Measurements from ENCODE around the gene PRM3.

PRM3 gene

DNA sequence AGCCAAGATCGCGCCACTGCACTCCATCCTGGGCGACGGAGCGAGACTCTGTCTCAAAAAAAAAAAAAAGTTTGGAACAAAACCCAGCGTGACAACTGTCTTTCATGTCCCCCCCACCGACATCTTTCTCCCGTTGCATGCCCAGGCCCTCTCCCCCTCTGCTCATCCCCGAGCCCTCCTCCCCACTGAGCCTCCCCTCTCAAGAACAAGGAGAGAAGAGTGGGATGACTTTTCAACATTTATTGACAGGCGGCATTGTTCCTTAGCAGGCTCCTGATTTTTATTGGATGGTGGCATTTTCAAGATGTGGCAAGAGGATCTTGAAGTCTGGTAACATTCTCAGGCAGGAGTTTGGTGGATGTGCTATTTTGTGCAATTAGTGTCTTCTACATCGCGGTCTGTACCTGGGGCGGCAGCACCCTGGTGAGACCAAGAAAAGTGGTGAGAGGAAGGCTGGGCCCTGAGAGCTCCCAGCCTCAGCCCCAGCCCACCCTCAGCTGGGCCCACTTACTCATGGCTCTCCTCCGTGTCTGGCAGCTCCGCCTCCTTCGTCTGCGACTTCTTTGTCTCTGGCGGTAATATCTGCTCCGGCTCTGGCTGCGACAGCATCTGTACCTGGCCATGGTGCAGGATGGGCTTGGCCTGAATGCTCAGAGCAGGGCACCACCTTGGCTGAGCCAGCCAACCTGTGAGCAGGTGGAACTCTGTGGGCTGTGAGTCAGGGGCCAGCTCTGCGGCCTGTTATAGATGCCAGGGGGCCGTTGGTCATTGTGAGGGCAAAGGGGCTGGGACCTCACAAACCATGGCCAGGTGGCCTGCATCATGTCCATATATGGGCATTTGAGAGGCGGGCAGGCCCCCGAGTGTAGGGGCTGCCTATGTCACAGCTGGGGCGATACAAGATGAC lies 7.4 kb upstream of the PRM3 start, which contains the start of gene PRM1:
Gene PRM1 (minus strand): TSS at position 715 of the 907 bp plus-strand sequence. CDS start 92 bp downstream, at position 623.
- DNase-seq, result no peak

GRCh38 chr16:11278681-11279628 lies 5.5 kb upstream of the PRM3 start:
- no peak for DNase-seq

GRCh38 chr16:11277607-11278337 lies 4.3 kb upstream of the PRM3 start:
- no peak for DNase-seq

DNA sequence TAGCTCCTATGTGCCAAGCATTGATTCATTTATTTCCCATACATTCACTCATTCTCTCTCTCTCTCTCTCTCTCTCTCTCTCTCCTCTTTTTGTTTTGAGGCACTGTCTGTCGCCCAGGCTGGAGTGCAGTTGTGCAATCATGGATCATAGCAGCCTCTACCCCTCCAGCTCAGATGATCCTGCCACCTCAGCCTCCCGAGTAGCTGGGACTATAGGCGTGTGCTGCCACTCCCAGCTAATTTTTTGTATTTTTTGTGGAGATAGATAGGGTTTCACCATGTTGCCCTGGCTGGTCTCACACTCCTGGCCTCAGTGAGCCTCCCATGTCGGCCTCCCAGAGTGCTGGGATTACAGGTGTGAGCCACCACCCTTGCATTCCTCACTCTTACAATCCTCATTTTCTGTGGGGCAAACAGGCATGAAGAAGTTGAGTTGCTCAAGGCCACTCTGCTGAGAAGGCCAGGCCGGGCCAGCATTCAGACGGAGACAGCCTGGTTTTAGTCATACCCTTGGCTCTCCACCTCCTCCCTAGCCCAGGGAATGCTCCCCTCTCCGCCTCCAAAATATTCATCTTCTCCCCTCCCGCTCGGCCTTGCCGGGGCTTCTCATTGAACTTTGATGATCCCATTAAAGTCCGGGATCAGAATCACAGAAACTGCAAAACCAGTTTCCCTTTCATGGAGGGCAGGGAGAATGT lies 3.6 kb upstream of the PRM3 start:
- no peak for DNase-seq

DNA sequence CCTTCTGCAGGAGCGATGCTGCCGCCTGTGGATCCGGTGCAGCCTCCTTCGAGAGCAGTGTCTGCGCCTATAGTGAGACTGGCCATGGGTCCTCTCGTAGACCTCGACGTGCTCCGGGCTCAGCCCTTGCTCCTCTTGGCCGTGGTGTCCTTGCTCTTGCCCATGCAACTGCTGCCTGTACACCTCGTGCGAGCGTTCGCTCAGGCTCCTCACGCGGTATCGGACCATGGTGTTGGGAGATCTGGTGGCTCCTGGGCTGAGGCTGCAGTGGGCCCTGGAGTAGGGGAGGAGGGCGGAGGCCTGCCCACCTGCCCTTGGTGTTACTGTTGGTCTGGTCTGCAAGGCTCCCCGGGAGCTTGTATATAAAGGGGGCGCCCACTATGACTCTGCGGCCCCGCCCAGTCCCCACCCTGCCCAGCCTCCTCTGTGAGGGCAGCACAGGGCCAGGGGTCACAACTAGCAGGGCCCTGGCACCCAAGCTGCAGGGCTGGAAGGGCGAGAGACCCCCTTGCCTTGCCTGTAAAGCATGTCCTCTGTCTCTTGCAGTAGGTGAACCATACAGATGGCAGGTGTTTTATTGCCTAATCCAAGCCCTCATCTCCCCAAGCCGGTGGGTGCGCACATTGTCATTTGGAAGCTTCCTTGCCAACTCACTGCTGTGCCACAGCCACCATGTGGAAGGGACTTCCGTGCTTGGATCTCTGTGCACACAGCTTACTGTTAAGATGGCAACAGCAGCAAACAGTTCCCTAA lies 2.9 kb upstream of the PRM3 start, which contains the start of gene PRM2:
Gene PRM2 (minus strand): TSS at position 338 of the 753 bp plus-strand sequence. CDS start 110 bp downstream, at position 228.
- no peak for DNase-seq

DNA sequence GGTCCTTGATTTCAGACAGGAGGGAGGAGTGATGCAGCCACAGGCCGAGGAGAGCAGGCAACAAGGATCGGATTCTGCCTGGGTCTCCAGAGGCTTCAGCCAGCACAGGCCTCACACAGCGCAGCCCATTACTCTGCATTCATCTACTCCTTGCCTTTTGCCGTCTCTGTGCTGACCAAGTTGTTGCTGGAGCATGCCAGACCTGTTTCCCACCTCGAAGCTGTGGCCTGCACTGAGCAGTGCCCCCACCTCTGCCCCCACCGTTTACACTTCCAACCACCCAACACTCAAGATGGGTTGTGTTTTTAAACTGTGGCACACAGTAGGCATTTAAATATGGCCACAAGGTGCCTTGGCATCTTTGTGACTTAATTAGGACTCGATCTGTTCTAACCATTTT lies 1.5 kb upstream of the PRM3 start:
- DNase-seq, result no peak

DNA sequence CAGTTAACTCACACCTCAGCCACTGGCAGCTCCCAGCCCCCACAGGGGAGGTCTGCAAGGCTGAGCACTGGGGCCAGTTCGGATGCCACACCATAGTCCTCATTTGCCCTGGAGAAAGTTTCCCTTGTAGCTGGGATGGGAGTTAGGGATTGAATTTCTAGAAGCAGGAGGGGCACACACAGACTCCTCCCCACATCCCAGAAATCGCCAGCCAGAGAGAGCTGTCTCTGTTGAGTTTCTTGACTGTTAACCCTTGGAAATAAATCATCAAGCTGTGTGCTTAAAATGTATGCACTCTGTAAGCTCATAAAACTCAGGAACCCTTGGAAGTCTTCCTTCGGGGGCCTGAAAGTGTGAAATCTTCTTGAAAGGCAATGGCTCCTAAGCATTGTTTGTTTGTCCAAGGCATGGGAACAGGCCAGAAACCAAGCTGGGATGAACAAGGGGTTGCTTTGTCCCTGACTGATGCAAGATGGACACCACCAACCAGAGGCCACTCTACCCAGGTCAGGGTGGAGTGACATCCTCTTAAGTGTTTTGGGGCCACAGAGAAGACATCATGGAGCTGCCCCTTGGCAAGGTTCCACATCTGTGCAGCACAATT lies 394 bp upstream of the PRM3 start:
- no peak for DNase-seq

- DNase-seq, result no peak
Observed at GRCh38 chr16:11272484-11272883, 945 bp downstream of the PRM3 start.

- no peak for DNase-seq
Observed at GRCh38 chr16:11271610-11272009, 1.8 kb downstream of the PRM3 start.

GRCh38 chr16:11270602-11271162 lies 2.7 kb downstream of the PRM3 start:
- no peak for DNase-seq

DNA sequence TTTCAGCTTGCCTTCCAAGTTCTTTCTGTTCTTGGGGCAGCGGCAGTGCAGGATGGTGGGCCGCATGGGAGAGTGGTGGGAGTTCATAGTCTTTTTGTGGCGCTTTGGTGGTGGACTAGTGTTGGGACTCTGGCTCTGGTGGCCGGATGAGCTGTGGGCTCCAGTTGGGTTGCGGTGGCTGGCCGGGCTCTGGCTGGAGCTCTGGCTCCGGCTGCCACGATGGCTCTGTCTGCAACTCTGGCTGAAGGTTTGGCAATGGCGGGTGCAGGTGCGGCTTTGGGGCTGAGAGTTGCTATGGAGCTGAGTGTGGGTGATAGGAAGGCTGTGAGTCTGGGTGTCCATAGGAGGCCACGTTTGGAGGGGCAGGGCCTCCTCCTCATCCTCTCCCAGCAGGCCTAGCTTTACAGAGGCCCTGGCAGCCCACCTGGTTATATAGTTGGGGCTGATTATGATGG lies 4.5 kb downstream of the PRM3 start, which contains the start of gene TNP2:
Gene TNP2 (minus strand): TSS at position 405 of the 455 bp plus-strand sequence. CDS start 63 bp downstream, at position 342.
- no peak for DNase-seq

- DNase-seq, result no peak
Observed at GRCh38 chr16:11265124-11265523, 8.3 kb downstream of the PRM3 start.

- no peak for DNase-seq
Observed at GRCh38 chr16:11264155-11264832, 9.1 kb downstream of the PRM3 start.

DNA sequence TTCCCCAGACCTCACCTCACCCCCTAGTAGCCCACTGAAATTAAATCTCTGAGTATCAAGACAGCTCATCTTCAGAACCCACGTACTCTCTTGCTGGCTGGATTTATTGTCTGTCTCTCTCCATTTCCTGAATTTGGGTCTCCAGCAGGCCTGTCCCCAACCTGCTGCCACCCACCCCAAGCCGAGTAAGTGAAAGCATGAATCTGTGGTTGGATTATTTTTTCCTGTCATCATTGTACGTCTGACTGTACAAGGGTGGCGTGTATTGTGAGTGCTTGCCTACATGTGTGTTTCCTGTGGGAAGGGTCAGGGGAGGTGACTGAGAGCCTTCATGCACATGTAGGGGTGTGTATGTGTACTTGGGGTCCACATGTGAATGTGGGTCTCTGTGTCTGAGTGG lies 9.7 kb downstream of the PRM3 start:
- DNase-seq, result peak; percentile 16

DNA sequence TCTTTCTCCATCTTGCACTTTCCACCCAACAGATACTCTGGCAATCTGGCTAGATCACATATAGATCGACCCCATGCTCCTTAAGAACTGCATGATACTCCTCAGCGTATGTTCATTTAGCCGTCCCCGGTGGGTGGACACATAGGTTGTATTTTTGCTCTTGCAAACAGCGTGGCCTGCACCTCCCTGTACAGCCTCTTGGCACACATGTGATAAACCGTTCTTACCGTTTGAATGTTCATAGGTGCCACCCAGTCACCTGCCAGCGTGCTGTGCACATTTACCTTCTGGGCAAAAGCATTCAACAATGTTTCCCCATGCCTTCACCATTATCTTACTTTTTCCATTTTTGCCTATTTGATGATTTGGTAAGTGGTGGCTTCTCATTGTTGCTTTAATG lies 10.5 kb downstream of the PRM3 start:
- DNase-seq, result no peak

DNA sequence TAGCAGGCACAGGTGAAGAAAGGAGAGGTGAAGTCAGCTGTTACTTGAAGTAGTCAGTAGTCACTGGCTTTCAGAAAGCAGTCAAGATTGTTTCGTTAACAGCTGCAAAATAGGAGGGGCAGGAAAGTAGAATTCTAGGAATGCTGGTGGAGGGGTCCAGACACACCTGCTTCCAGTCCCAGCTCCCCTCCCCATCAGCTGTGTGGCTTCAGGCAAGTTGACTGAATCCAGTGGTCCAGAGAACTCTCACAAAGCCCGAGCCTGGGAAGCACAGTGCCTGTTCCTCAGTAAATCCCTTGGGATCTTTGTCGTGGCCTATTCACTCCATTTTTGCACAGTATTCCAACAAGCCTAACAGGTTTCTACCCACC lies 12.8 kb downstream of the PRM3 start:
- DNase-seq, result no peak

GRCh38 chr16:11259655-11260595 lies 13.5 kb downstream of the PRM3 start:
- DNase-seq, result no peak
